Cardiac muscle cell (in vitro differentiated cells and primary cell): Measurements from ENCODE around the gene MOBP. TPM values are rescaled to one million over a fixed set of nuclear protein-coding genes. Genes with fewer than 3 reads are reported as not detected.

Experiments used
- DNase-seq, 2 donors: peaks; one replicate each; pipeline versions ENCODE4 v3.0.0 to v3.0.0-alpha.2; 2010 to 2017; ENCODE audit warnings: low read depth in 1 of 2, low spot score in 1 of 2
- H3K27ac ChIP-seq: fragments of 200-600 bp; sonication (generic); 2 replicates; pipeline ENCODE4 v1.5.1; 2016
- H3K27me3 ChIP-seq: fragments of 200-600 bp; sonication (generic); 2 replicates; pipeline ENCODE4 v1.6.0; 2016; ENCODE audit warnings: control low read depth
- H3K36me3 ChIP-seq: fragments of 200-600 bp; sonication (generic); 2 replicates; pipeline ENCODE4 v1.5.1; 2016; ENCODE audit warnings: control low read depth
- H3K4me1 ChIP-seq: fragments of 200-600 bp; sonication (generic); 2 replicates; pipeline ENCODE4 v1.8.1; 2017; ENCODE audit warnings: low read depth, mild to moderate bottlenecking, mixed run types
- H3K4me3 ChIP-seq: fragments of 200-600 bp; sonication (generic); 2 replicates; pipeline ENCODE4 v1.5.1; 2016; ENCODE audit warnings: mild to moderate bottlenecking
- H3K9me3 ChIP-seq: fragments of 200-600 bp; sonication (generic); 2 replicates; pipeline ENCODE4 v1.5.1; 2017; ENCODE audit warnings: low read depth, mild to moderate bottlenecking, control low read depth
- CTCF ChIP-seq: IDR thresholded peaks from 2 replicates; pipeline ENCODE4 v1.5.1; 2012; ENCODE audit warnings: low read depth, mild to moderate bottlenecking, low read length
- polyA plus RNA-seq: library from polyadenylated mRNA; unstranded; fragments of >200 nt; fragmentation: Nextera tagmentation; extraction: Ambion mirVana; gene quantifications from 2 replicates; pipeline ENCODE4 v1.2.1, GENCODE V29; 2016
- total RNA-seq: library from RNA; depleted of rRNA; stranded (reverse); fragments of >200 nt; gene quantifications from 2 replicates; pipeline ENCODE4 v1.2.3, GENCODE V29; 2016

MOBP gene
- total and polyA plus RNA-seq, 2 experiments from 2014 or later = not detected

GRCh38 chr3:39427506-39427905 lies 40.0 kb upstream of the MOBP start:
- Histone ChIP-seq H3K4me3 (no peak overlapping the region), H3K9me3 (no peaks in the 10 kb centered on the region), H3K27me3 (no peaks in the 10 kb centered on the region), H3K4me1 (no peaks in the 10 kb centered on the region), H3K27ac (no peak overlapping the region), H3K36me3 (no peaks in the 10 kb centered on the region)
- no peak for DNase-seq
- no peak for TF ChIP-seq CTCF

- Histone ChIP-seq H3K27ac (no peak overlapping the region), H3K36me3 (no peaks in the 10 kb centered on the region), H3K4me3 (no peak overlapping the region)
These were observed 38.7 kb upstream of the MOBP start for GRCh38 chr3:39428745-39429201.

GRCh38 chr3:39429466-39429865 lies 38.0 kb upstream of the MOBP start:
- Histone ChIP-seq H3K4me3 (no peak overlapping the region), H3K27ac (no peak overlapping the region), H3K4me1 (no peaks in the 10 kb centered on the region), H3K27me3 (no peaks in the 10 kb centered on the region), H3K9me3 (no peaks in the 10 kb centered on the region), H3K36me3 (no peaks in the 10 kb centered on the region)
- no peak for DNase-seq
- TF ChIP-seq CTCF = no peak

More at GRCh38 chr3:39428745-39429201, 38.7 kb upstream of the MOBP start:
- no peak for TF ChIP-seq CTCF
- Histone ChIP-seq H3K9me3 (no peaks in the 10 kb centered on the region), H3K27me3 (no peaks in the 10 kb centered on the region), H3K4me1 (no peaks in the 10 kb centered on the region)
- peak in 1 of 2 donors; percentile 69 for DNase-seq

GRCh38 chr3:39432342-39432741 lies 35.1 kb upstream of the MOBP start:
- no peaks in the 10 kb centered on the region for H3K36me3 ChIP-seq
- DNase-seq = no peak
- no peak for TF ChIP-seq CTCF

GRCh38 chr3:39433642-39434041 lies 33.8 kb upstream of the MOBP start:
- peak in 1 of 2 donors; percentile 73 for DNase-seq
- TF ChIP-seq CTCF = no peak
- H3K36me3 ChIP-seq = no peaks in the 10 kb centered on the region
- no peaks in the 10 kb centered on the region for H3K4me1 ChIP-seq
- H3K9me3 ChIP-seq = no peaks in the 10 kb centered on the region
- H3K4me3 ChIP-seq = no peak overlapping the region
- no peaks in the 10 kb centered on the region for H3K27me3 ChIP-seq
- no peak overlapping the region for H3K27ac ChIP-seq

More at GRCh38 chr3:39432342-39432741, 35.1 kb upstream of the MOBP start:
- Histone ChIP-seq H3K9me3 (no peaks in the 10 kb centered on the region), H3K4me1 (no peaks in the 10 kb centered on the region), H3K4me3 (no peak overlapping the region), H3K27me3 (no peaks in the 10 kb centered on the region), H3K27ac (no peak overlapping the region)

GRCh38 chr3:39434574-39434973 lies 32.9 kb upstream of the MOBP start:
- DNase-seq = no peak
- Histone ChIP-seq H3K36me3 (no peaks in the 10 kb centered on the region), H3K4me3 (no peak overlapping the region), H3K4me1 (no peaks in the 10 kb centered on the region), H3K9me3 (no peaks in the 10 kb centered on the region), H3K27ac (no peak overlapping the region), H3K27me3 (no peaks in the 10 kb centered on the region)
- no peak for TF ChIP-seq CTCF
